ENCODE results near the gene FER1L5. TPM values are rescaled to one million over a fixed set of nuclear protein-coding genes. Genes with fewer than 3 reads are reported as not detected.

The FER1L5 gene
- total RNA-seq: 0.36 and 0.65 TPM in 2 replicates

GRCh38 chr2:96642564-96643360, at the start of gene FER1L5:
Gene FER1L5 (plus strand): TSS chr2:96642764. CDS start chr2:96642837, 73 bp downstream.

GRCh38 chr2:96638144-96639121, 4.1 kb upstream of the FER1L5 start, which contains the start of gene KANSL3:
Gene KANSL3 (minus strand): TSS chr2:96638312. CDS start chr2:96637135, 1,177 bp downstream.

GRCh38 chr2:96739633-96740428, 97.3 kb downstream of the FER1L5 start, which contains the start of gene LMAN2L:
Gene LMAN2L (minus strand): TSS chr2:96740064. CDS start chr2:96740040, 24 bp downstream.

Other genes with a start within 250 kb of the FER1L5 start
- gene NEURL3, start 137.4 kb upstream of the FER1L5 start, total RNA-seq: not detected in 2 replicates
- 20.3 and 21.6 TPM in 2 replicates for gene ARID5A, start 106.0 kb upstream of the FER1L5 start, total RNA-seq
- 43.6 and 45.1 TPM in 2 replicates for gene KANSL3, start 4.5 kb upstream of the FER1L5 start, total RNA-seq
- 15.4 and 19.5 TPM in 2 replicates for gene LMAN2L, start 97.3 kb downstream of the FER1L5 start, total RNA-seq
- gene CNNM4, start 118.1 kb downstream of the FER1L5 start, total RNA-seq: 4.7 and 5.5 TPM in 2 replicates
- gene CNNM3, start 173.5 kb downstream of the FER1L5 start, total RNA-seq: 4.6 and 5.5 TPM in 2 replicates
- gene ANKRD23, start 201.3 kb downstream of the FER1L5 start, total RNA-seq: 1.8 and 2.9 TPM in 2 replicates
- 4.5 and 6.9 TPM in 2 replicates for gene ANKRD39, start 215.3 kb downstream of the FER1L5 start, total RNA-seq
- 26.7 and 36.0 TPM in 2 replicates for gene SEMA4C, start 227.3 kb downstream of the FER1L5 start, total RNA-seq